ENCODE measurements around the gene UPF2. TPM values are rescaled to one million over a fixed set of nuclear protein-coding genes. Genes with fewer than 3 reads are reported as not detected.

Gene UPF2
- total and polyA plus RNA-seq, 2 of the 13 experiments (the other 11 are each of a cell fraction or from before 2014, with no cell fraction given): 6.2 to 14.5 TPM

GRCh38 chr10:12063483-12063818 lies 20.8 kb upstream of the UPF2 start:
- intact Hi-C loops (cut with micrococcal nuclease; ENCODE audit: unreplicated experiment): no loop called here

More at GRCh38 chr10:12063483-12063818, 20.8 kb upstream of the UPF2 start:
- no peak overlapping the region for H3K9ac ChIP-seq (ENCODE audit: insufficient read depth, low read depth, low read length)
- in situ Hi-C loops (cut with HindIII; ENCODE audit: extremely low pct_ligation_motif_present, low pct_unique_long_range_greater_than_20kb): no loop called here
- POLR2A ChIA-PET: interaction anchor here (1.3 kb wide), 1 partner anchor 21 kb away, joined by 4 read pairs; the partner anchor contains the start of gene UPF2
- H2AFZ ChIP-seq (ENCODE audit: low read length): no peak overlapping the region
- no peaks in the 10 kb centered on the region for H4K20me1 ChIP-seq (ENCODE audit: insufficient read depth, low read length)
- no peak overlapping the region for H3K27ac ChIP-seq (ENCODE audit: extremely low read length, insufficient read depth, low read length)
- DNase-seq (ENCODE audit: low spot score) (no peak), ATAC-seq (no peak), FAIRE-seq (no peak)
- H3K27me3 ChIP-seq (ENCODE audit: control insufficient read depth in 1 of 2, insufficient read depth in 2 of 2, low read length in 2 of 2): no peaks in the 10 kb centered on the region
- 0 out of 2 replicates have a peak overlapping the region, but pooled peaks have one; percentile 29 for H3K4me2 ChIP-seq (ENCODE audit: low read depth, low read length)
- CTCF ChIA-PET (ENCODE audit: low intra/inter-chr PET ratio, low total read pairs): no interaction called here
- no peak for TF ChIP-seq ARID5B (CRISPR knock-in tag; IDR thresholded peaks at IDR 0.05)
- TF ChIP-seq, protein P1, sequence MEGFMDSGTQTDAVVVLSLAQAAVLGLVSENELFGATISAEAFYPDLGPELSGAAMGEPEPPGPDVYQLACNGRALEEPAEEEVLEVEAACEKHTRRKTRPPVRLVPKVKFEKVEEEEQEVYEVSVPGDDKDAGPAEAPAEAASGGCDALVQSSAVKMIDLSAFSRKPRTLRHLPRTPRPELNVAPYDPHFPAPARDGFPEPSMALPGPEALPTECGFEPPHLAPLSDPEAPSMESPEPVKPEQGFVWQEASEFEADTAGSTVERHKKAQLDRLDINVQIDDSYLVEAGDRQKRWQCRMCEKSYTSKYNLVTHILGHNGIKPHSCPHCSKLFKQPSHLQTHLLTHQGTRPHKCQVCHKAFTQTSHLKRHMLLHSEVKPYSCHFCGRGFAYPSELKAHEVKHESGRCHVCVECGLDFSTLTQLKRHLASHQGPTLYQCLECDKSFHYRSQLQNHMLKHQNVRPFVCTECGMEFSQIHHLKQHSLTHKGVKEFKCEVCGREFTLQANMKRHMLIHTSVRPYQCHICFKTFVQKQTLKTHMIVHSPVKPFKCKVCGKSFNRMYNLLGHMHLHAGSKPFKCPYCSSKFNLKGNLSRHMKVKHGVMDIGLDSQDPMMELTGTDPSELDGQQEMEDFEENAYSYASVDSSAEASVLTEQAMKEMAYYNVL (CRISPR knock-in tag; IDR thresholded peaks at IDR 0.05; ENCODE audit: borderline replicate concordance): no peak
- no peak for TF ChIP-seq HMGA1 (CRISPR knock-in tag; conservative IDR thresholded peaks at IDR 0.05)
- no peak for TF ChIP-seq ZNF20 (CRISPR knock-in tag; IDR thresholded peaks at IDR 0.05)
- TF ChIP-seq SRY (CRISPR knock-in tag; IDR thresholded peaks at IDR 0.05): no peak
- TF ChIP-seq CBFB (CRISPR knock-in tag; IDR thresholded peaks at IDR 0.05): no peak
- TF ChIP-seq ZNF609 (CRISPR knock-in tag; IDR thresholded peaks at IDR 0.05; ENCODE audit: borderline replicate concordance): no peak
- no peak for TF ChIP-seq ZFY (CRISPR knock-in tag; IDR thresholded peaks at IDR 0.05)
- no peak for TF ChIP-seq E2F2 (CRISPR knock-in tag; IDR thresholded peaks at IDR 0.05; ENCODE audit: borderline replicate concordance)
- no peak overlapping the region for H3K4me3 ChIP-seq (replicated peaks in 1 of 3; ENCODE audit: insufficient read depth in 1 of 3, low read depth in 2 of 3, low read length in 3 of 3)
- H3K79me2 ChIP-seq (ENCODE audit: insufficient read depth, low read length): no peaks in the 10 kb centered on the region
- peaks cover 36% of the 10 kb centered on the region for H3K4me1 ChIP-seq (ENCODE audit: insufficient read depth, low read length)
- no TSS peak for BruUV-seq (replicated peaks)
- no peaks in the 10 kb centered on the region for H3K36me3 ChIP-seq (replicated peaks in 1 of 2; ENCODE audit: control insufficient read depth in 1 of 2, insufficient read depth in 2 of 2, low read length in 2 of 2)
- H3K9me3 ChIP-seq (ENCODE audit: low read length): no peaks in the 10 kb centered on the region
- 45% methylated on average over 3 of the region's 3 CpGs for WGBS (ENCODE audit: low lambda C conversion rate)
